M059J (cell line): Measurements from ENCODE around the gene ZNF296. TPM values are rescaled to one million over a fixed set of nuclear protein-coding genes. Genes with fewer than 3 reads are reported as not detected.

ENCODE experiments used
- DNase-seq: peaks from one replicate; pipeline ENCODE4 v3.0.0-alpha.2; 2012; ENCODE audit warnings: low read depth
- total RNA-seq: library from RNA; depleted of rRNA; stranded (reverse); fragments of >200 nt; shearing (Covaris generic); gene quantifications from 2 replicates; pipeline ENCODE4 v1.2.3, GENCODE V29; 2014

The ZNF296 gene
- total RNA-seq, 1 experiment from 2014 or later = not detected

- DNase-seq = peak; percentile 66
Observed at GRCh38 chr19:45059258-45059965, 16.9 kb downstream of the ZNF296 start.

DNA sequence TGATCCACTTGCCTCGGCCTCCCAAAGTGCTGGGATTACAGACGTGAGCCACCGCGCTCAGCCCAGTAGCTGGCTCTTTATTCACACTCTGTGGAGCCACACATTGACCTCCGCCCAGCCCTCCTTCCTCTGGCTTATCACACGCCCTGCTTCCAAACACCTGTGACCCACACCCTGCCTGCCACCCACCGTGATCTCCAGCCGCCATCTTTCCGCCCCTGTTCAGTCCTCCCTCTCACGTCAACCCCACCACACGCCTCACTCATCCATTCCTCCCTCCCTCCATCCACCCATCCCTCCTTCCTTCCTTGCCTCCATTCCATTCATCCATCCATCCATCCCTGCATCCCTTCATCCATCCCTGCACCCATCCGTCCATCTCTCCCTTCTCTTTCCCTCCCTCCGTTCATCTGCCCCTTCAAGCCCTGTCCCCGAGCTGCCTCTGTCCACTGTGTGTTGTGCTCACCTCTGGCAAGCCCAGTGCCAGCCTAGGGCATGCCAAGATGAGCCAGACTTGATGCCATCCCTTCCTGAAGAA, 17.6 kb downstream of the ZNF296 start:
- DNase-seq = no peak

GRCh38 chr19:45057444-45057843, 18.8 kb downstream of the ZNF296 start:
- no peak for DNase-seq

GRCh38 chr19:45056831-45057230, 19.4 kb downstream of the ZNF296 start:
- no peak for DNase-seq

DNA sequence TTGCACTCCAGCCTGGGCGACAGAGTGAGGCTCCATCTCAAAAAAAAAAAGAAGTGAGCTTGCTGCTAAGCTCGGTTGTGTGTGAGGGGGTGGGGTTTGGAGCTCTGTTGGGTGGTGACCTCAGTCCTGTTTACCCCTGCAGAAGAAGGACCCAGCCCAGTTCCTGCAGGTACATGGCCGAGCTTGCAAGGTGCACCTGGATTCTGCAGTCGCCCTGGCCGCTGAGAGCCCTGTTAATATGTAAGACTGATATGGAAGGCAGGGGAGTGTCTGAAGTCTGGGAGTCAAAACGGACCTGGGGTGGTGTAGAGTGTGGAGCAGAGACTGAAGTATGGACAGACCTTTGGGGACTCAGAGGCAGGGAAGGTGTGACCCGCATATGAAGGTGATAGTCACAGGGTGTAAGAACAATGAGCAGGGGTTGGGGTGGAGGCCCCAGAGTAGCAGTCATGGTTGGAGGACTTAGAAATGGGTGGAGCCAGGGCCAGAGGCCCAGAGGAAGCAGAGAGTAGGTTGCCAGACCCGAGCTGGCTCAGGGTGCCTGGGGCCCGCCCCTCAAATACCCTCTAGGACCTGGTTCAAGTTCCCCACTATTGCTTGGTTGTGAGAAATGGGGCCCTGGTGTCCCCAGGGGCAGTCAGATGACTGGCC, 24.2 kb downstream of the ZNF296 start:
- no peak for DNase-seq

DNA sequence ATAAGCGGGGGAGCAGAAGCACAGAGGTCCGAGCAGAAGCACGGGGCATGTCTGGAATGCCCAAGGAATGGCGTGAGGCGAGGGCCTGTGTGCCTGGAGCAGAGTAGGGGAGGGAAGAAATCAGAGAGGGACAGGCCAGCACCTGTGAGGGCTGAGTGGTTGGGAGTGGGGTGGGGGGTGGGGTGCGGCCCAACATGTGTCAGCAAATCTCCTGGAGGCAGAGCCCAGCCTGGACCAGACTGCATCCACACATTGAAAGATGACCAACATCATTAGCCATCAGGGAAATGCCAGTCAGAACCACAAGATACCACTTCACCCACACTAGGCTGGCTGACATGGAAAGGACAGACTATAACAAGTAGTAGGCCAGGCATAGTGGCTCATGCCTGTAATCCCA, 26.2 kb downstream of the ZNF296 start:
- DNase-seq = no peak

- no peak for DNase-seq
Observed at GRCh38 chr19:45049073-45049736, 27.1 kb downstream of the ZNF296 start.

- no peak for DNase-seq
Observed at GRCh38 chr19:45047188-45047797, 29.0 kb downstream of the ZNF296 start.

DNA sequence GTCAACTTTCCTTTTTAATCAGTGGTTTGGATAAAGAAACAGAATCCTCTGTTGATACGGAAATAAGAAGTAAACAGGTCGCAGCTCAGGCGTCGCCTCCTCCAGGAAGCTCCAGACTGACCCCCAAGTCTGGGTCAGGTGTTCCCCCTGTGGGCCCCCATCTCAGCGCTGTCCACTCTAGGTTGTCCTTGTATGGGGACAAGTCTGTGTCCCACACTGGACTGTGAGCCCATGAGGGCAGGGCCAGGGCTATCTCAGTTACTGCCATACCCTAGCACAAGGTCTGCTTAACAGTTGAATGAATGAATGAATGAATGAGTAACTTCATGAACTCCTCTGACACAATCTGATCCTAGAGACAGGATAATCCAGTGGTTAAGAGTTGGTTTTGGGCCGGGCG, 29.9 kb downstream of the ZNF296 start:
- DNase-seq = no peak

- DNase-seq = no peak
Observed at GRCh38 chr19:45045671-45046353, 30.5 kb downstream of the ZNF296 start.

DNA sequence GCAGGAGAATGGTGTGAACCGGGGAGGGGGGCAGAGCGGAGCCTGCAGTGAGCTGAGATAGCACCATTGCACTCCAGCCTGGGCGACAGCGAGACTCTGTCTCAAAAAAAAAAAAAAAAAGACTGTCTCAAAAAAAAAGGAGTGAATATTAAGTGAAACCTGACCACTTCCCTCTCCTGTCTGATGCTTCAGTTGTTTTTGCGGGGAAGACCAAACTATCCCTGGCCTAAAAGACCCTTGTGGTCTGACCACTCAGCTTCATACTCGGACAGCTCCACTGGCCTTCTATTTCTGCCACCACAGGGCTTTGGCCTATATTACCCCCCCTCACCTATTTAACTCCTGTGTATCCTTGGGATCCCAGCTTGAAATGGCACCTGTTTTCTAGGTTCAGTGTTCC, 35.2 kb downstream of the ZNF296 start:
- DNase-seq = no peak

DNA sequence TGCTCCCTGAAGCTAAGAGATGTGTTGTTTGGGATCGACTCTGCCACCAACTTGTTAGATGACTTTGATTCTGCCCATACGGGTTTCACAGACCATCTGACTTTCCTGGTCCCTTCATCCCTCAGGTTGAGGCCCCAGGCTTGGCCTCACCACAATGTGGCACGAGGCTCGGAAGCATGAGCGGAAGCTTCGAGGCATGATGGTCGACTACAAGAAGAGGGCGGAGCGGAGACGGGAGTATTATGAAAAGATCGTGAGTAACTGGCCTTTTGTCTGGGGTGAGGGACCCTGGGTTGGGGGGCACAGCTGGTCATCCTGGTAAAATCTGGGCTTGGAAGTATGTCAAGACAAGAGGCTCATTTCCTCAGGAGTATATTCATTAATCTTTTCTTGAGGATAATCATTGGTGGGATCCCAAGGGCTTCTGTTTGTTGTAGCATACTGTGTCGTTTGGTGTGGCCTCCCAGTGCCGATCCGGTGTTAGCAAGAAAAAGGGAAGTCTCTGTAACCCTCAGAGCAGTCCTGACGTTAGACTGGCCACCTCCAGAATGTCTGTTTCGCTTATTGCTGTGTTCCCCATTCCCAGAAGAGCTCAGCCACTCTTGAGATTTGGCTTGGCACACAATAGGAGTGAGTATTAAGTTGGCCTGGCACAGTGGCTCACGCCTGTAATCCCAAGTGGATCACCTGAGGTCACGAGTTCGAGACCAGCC, 36.1 kb downstream of the ZNF296 start:
- no peak for DNase-seq

GRCh38 chr19:45038931-45039893, 37.1 kb downstream of the ZNF296 start, which contains the start of gene CLASRP:
Gene CLASRP, plus strand, starts transcription at chr19:45039045. Its CDS starts 1,168 bp downstream, at chr19:45040213.
- peak; percentile 88 for DNase-seq

GRCh38 chr19:45037393-45038169, 38.7 kb downstream of the ZNF296 start:
- DNase-seq = no peak

DNA sequence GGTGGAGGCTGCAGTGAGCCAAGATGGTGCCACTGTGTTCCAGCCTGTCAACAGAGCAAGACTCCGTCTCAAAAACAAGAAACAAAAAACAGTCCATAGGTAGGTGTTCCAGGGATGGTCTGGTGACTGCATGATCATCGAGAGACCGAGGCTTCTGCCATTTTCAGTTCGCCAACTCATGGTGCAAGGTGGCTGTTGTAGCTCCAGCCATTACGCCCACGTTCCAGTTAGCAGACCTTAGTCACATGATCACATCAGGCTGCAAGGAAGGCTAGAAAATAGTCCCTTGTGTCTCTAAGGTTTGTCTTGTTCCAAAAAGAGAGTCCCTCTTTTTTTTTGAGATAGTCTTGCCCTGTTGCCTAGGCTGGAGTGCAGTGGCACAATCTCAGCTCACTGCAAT, 40.5 kb downstream of the ZNF296 start:
- no peak for DNase-seq

- DNase-seq = no peak
Observed at GRCh38 chr19:45032421-45032820, 43.9 kb downstream of the ZNF296 start.

DNA sequence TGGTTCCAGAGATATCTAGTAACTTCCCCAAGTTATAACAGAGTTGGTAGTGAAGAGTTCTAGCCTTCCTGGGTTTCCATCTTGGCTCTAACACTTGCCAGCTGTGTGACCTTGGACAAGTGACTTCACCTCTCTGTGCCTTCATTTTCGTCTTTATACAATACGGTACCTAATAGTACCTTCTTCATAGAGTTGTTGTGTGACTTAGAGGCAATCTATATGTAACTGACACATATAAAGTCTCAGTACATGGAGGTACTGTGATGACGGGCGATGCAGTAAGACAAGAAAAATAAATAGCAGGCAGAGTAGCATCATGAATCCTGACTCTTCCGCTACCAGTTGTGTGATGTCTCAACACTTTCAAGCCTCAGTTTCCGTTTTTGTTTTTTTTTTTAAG, 45.5 kb downstream of the ZNF296 start:
- DNase-seq = no peak

- DNase-seq = no peak
Observed at GRCh38 chr19:45027371-45027770, 48.9 kb downstream of the ZNF296 start.

DNA sequence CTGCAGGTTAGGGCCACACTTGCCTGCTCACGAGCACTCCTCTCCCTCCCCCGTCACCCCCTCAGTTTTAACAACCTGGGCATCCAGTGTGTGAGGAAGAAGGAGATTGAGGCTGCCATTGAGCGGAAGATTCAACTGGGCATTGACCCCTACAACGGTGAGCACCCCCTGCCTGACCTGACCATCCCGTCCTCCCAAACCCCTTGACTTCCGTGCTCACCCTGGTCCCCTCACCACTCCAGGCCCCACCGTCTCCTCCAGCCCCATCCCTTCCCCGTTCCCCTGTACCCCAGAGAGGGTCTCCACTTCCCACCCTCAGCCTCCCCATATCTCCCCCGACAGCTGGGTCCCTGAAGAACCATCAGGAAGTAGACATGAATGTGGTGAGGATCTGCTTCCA, 51.0 kb downstream of the ZNF296 start:
- DNase-seq = no peak
